Measurements from ENCODE around the gene GAGE10.

DNA sequence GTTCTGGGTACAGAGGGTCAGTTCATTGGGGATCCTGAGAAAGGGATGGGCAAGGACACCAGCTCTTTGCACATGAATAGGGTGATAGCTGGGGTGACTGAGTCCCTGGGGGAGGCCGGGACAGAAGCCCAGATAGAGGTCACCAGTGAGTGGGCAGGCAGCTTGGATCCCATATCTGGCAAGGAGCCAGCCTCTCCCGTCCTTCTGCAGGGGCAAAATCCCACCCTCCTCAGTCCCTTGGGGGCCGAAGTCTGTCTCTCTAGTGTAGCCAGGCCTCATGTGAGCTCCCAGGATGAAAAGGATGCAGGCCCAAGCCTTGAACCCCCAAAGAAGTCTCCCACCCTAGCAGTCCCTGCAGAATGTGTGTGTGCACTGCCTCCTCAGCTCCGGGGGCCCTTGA lies 16.9 kb upstream of the GAGE10 start:
- no peak for TF ChIP-seq CTCF (conservative IDR thresholded peaks at IDR 0.05 in 1 of 2, IDR thresholded peaks at IDR 0.05 in 1 of 2; ENCODE audit: extremely low read depth in 1 of 2, insufficient read depth in 1 of 2, low read depth in 1 of 2, low read length in 2 of 2)
- no peak for TF ChIP-seq EZH2 (IDR thresholded peaks at IDR 0.05; ENCODE audit: borderline replicate concordance, low read length)
